Neural progenitor cell (in vitro differentiated cells): ENCODE measurements around the gene C11orf98. TPM values are rescaled to one million over a fixed set of nuclear protein-coding genes. Genes with fewer than 3 reads are reported as not detected.

ENCODE experiments used
- DNase-seq: peaks from one replicate; pipeline ENCODE4 v3.0.0-alpha.2; 2016; ENCODE audit warnings: low spot score
- H2AFZ ChIP-seq: fragments of 200-600 bp; sonication (generic); replicated peaks from 2 replicates; pipeline ENCODE4 v1.6.1; 2016; ENCODE audit warnings: antibody characterized with exemption
- H3F3A ChIP-seq: fragments of 200-600 bp; sonication (generic); 2 replicates; pipeline ENCODE4 v1.6.1; 2016; ENCODE audit warnings: antibody characterized with exemption, low read depth
- H3K27ac ChIP-seq: fragments of 200-600 bp; sonication (generic); 2 replicates; pipeline ENCODE4 v1.5.1; 2016; ENCODE audit warnings: mild to moderate bottlenecking
- H3K27me3 ChIP-seq: fragments of 200-600 bp; sonication (generic); 2 replicates; pipeline ENCODE4 v1.6.1; 2016; ENCODE audit warnings: mild to moderate bottlenecking, moderate library complexity
- H3K36me3 ChIP-seq: fragments of 200-600 bp; sonication (generic); 2 replicates; pipeline ENCODE4 v1.5.1; 2016
- H3K4me1 ChIP-seq: fragments of 200-600 bp; sonication (generic); 2 replicates; pipeline ENCODE4 v1.6.1; 2016; ENCODE audit warnings: mixed run types
- H3K4me2 ChIP-seq: fragments of 200-600 bp; sonication (generic); 2 replicates; pipeline ENCODE4 v1.6.1; 2016
- H3K4me3 ChIP-seq: fragments of 200-600 bp; sonication (generic); 2 replicates; pipeline ENCODE4 v1.5.1; 2016
- H3K79me2 ChIP-seq: fragments of 200-600 bp; sonication (generic); 2 replicates; pipeline ENCODE4 v1.6.1; 2016; ENCODE audit warnings: low read depth
- H3K9ac ChIP-seq: fragments of 200-600 bp; sonication (generic); 2 replicates; pipeline ENCODE4 v1.6.1; 2016
- H3K9me3 ChIP-seq: fragments of 200-600 bp; sonication (generic); 2 replicates; pipeline ENCODE4 v1.5.1; 2016; ENCODE audit warnings: low read depth
- H4K20me1 ChIP-seq: fragments of 200-600 bp; sonication (generic); 2 replicates; pipeline ENCODE4 v1.6.1; 2016; ENCODE audit warnings: low read depth
- H3K27ac Mint-ChIP-seq: 3 replicates; pipeline ENCODE4 v1.8.0; 2021; ENCODE audit warnings: mixed read lengths
- H3K27me3 Mint-ChIP-seq: 2 replicates; pipeline ENCODE4 v1.8.0; 2022; ENCODE audit warnings: low read depth, mild to moderate bottlenecking, inconsistent platforms, moderate library complexity, mixed read lengths; ENCODE audit not compliant: insufficient read depth
- H3K36me3 Mint-ChIP-seq: 3 replicates; pipeline ENCODE4 v1.8.0; 2021; ENCODE audit warnings: mixed read lengths
- H3K4me1 Mint-ChIP-seq: 3 replicates; pipeline ENCODE4 v1.8.0; 2021; ENCODE audit warnings: mixed read lengths
- H3K4me3 Mint-ChIP-seq: 3 replicates; pipeline ENCODE4 v1.8.0; 2021; ENCODE audit warnings: mild to moderate bottlenecking, moderate library complexity, mixed read lengths
- H3K9me3 Mint-ChIP-seq: 3 replicates; pipeline ENCODE4 v1.8.0; 2020; ENCODE audit warnings: mixed read lengths
- CTCF ChIP-seq: fragments of 200-600 bp; sonication (generic); IDR thresholded peaks from 2 replicates; pipeline ENCODE4 v1.5.1; 2017; ENCODE audit warnings: antibody characterized with exemption, mild to moderate bottlenecking
- EZH2 ChIP-seq: fragments of 200-600 bp; sonication (generic); IDR thresholded peaks from 2 replicates; pipeline ENCODE4 v1.6.1; 2017; ENCODE audit warnings: antibody characterized with exemption, mild to moderate bottlenecking, moderate library complexity
- EZH2phosphoT487 ChIP-seq: fragments of 200-600 bp; sonication (generic); IDR thresholded peaks from 2 replicates; pipeline ENCODE4 v1.6.1; 2017; ENCODE audit warnings: antibody characterized with exemption
- total RNA-seq: library from RNA; depleted of rRNA; stranded (reverse); fragments of >200 nt; gene quantifications from 2 replicates; pipeline ENCODE4 v1.2.3, GENCODE V29; 2015; ENCODE audit warnings: low replicate concordance

Gene C11orf98
- total RNA-seq, 1 donor from 2014 or later, result 73.3 TPM

- Histone ChIP-seq H3K4me2 (no peak overlapping the region), H3F3A (peaks cover 24% of the 10 kb centered on the region), H3K27ac (no peak overlapping the region), H3K79me2 (peaks cover 53% of the 10 kb centered on the region), H4K20me1 (peaks cover 17% of the 10 kb centered on the region), H3K36me3 (no peaks in the 10 kb centered on the region), H2AFZ (no peak overlapping the region), H3K4me3 (no peak overlapping the region), H3K9ac (no peak overlapping the region), H3K9me3 (no peaks in the 10 kb centered on the region), H3K4me1 (peaks cover 6% of the 10 kb centered on the region), H3K27me3 (no peaks in the 10 kb centered on the region)
- Mint-ChIP-seq H3K27me3 (peaks cover 8% of the 10 kb centered on the region), H3K9me3 (no peaks in the 10 kb centered on the region), H3K27ac (no peak overlapping the region), H3K36me3 (peaks cover 9% of the 10 kb centered on the region), H3K4me3 (no peak overlapping the region), H3K4me1 (peaks cover 28% of the 10 kb centered on the region)
- TF ChIP-seq EZH2, result no peak
- no peak for TF ChIP-seq EZH2phosphoT487
- no peak for TF ChIP-seq CTCF
- DNase-seq, result no peak
Observed at GRCh38 chr11:62648967-62649364, 16.0 kb downstream of the C11orf98 start.

GRCh38 chr11:62648185-62648966 lies 16.6 kb downstream of the C11orf98 start:
- Histone ChIP-seq H4K20me1 (peaks cover 17% of the 10 kb centered on the region), H3K9ac (no peak overlapping the region), H3K36me3 (no peaks in the 10 kb centered on the region), H3K27ac (no peak overlapping the region), H2AFZ (no peak overlapping the region), H3K4me3 (no peak overlapping the region), H3K9me3 (no peaks in the 10 kb centered on the region), H3K4me2 (no peak overlapping the region), H3K27me3 (no peaks in the 10 kb centered on the region), H3F3A (peaks cover 24% of the 10 kb centered on the region), H3K4me1 (peaks cover 6% of the 10 kb centered on the region), H3K79me2 (peaks cover 59% of the 10 kb centered on the region)
- no peak overlapping the region for H3K27ac Mint-ChIP-seq
- H3K4me3 Mint-ChIP-seq, result no peak overlapping the region
- no peaks in the 10 kb centered on the region for H3K9me3 Mint-ChIP-seq
- peaks cover 9% of the 10 kb centered on the region for H3K36me3 Mint-ChIP-seq
- H3K4me1 Mint-ChIP-seq, result peaks cover 25% of the 10 kb centered on the region
- no peak for DNase-seq
- H3K27me3 Mint-ChIP-seq, result peaks cover 8% of the 10 kb centered on the region
- TF ChIP-seq EZH2phosphoT487, result no peak
- no peak for TF ChIP-seq EZH2
- no peak for TF ChIP-seq CTCF

GRCh38 chr11:62647609-62648005 lies 17.4 kb downstream of the C11orf98 start:
- Histone ChIP-seq H3K4me2 (no peak overlapping the region), H3K79me2 (peaks cover 62% of the 10 kb centered on the region)

More at GRCh38 chr11:62647609-62648005, 17.4 kb downstream of the C11orf98 start:
- no peak overlapping the region for H3K27ac Mint-ChIP-seq
- peaks cover 8% of the 10 kb centered on the region for H3K27me3 Mint-ChIP-seq
- H3F3A ChIP-seq, result peaks cover 18% of the 10 kb centered on the region
- no peaks in the 10 kb centered on the region for H3K9me3 ChIP-seq
- DNase-seq, result no peak
- H3K36me3 Mint-ChIP-seq, result peaks cover 9% of the 10 kb centered on the region
- no peak overlapping the region for H2AFZ ChIP-seq
- H3K9ac ChIP-seq, result no peak overlapping the region
- H4K20me1 ChIP-seq, result peaks cover 17% of the 10 kb centered on the region
- H3K36me3 ChIP-seq, result no peaks in the 10 kb centered on the region
- no peaks in the 10 kb centered on the region for H3K27me3 ChIP-seq
- H3K4me3 ChIP-seq, result no peak overlapping the region
- TF ChIP-seq EZH2 (no peak), CTCF (no peak), EZH2phosphoT487 (no peak)
- peaks cover 22% of the 10 kb centered on the region for H3K4me1 Mint-ChIP-seq
- no peaks in the 10 kb centered on the region for H3K9me3 Mint-ChIP-seq
- H3K4me3 Mint-ChIP-seq, result no peak overlapping the region
- H3K4me1 ChIP-seq, result peaks cover 6% of the 10 kb centered on the region
- H3K27ac ChIP-seq, result no peak overlapping the region
